ENCODE measurements around the gene CEP128.

DNA sequence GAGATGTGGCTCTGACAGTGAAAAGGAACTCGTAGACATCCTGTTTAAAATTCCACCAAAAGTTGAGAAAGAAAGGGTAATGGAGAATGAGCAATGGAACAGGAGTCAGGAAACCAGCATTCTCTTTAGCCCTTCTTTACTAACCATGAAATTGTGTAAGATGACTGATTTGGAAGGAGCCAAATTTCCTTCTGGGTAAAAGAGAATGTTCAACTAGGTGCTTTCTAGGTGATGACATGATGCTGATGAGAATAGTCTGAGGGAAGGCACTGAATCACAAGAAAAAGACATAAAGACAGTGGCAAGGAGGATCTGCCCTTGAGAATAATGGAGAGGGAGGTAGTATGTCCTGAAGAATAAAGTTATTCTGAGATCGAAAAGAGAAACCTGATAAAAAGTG lies 16.1 kb upstream of the CEP128 start:
- TF ChIP-seq, protein P1, sequence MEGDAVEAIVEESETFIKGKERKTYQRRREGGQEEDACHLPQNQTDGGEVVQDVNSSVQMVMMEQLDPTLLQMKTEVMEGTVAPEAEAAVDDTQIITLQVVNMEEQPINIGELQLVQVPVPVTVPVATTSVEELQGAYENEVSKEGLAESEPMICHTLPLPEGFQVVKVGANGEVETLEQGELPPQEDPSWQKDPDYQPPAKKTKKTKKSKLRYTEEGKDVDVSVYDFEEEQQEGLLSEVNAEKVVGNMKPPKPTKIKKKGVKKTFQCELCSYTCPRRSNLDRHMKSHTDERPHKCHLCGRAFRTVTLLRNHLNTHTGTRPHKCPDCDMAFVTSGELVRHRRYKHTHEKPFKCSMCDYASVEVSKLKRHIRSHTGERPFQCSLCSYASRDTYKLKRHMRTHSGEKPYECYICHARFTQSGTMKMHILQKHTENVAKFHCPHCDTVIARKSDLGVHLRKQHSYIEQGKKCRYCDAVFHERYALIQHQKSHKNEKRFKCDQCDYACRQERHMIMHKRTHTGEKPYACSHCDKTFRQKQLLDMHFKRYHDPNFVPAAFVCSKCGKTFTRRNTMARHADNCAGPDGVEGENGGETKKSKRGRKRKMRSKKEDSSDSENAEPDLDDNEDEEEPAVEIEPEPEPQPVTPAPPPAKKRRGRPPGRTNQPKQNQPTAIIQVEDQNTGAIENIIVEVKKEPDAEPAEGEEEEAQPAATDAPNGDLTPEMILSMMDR (IDR thresholded peaks at IDR 0.05; ENCODE audit: borderline replicate concordance, extremely low read depth, low read length, poor library complexity, severe bottlenecking), result no peak
- TF ChIP-seq EZH2 (IDR thresholded peaks at IDR 0.05; ENCODE audit: borderline replicate concordance, low read depth, low read length, severe bottlenecking), result no peak

All from DND-41 (cell line).